H9 (cell line): Measurements from ENCODE around the gene UNC79. TPM values are rescaled to one million over a fixed set of nuclear protein-coding genes. Genes with fewer than 3 reads are reported as not detected.

Experiments
- DNase-seq: peaks from one replicate; pipeline ENCODE4 v3.0.0-alpha.2; 2017
- H2AFZ ChIP-seq: one replicate; pipeline ENCODE4 v1.6.1; 2013; ENCODE audit warnings: mild to moderate bottlenecking, low read length, control low read depth, moderate library complexity
- H2AK5ac ChIP-seq: 2 replicates; pipeline ENCODE4 v1.6.1; 2013; ENCODE audit warnings: low read length, control low read depth, mixed read lengths; ENCODE audit not compliant: insufficient read length
- H2BK120ac ChIP-seq: one replicate; pipeline ENCODE4 v1.6.1; 2013; ENCODE audit warnings: low read depth, mild to moderate bottlenecking, low read length, control low read depth, inconsistent platforms; ENCODE audit not compliant: poor library complexity, severe bottlenecking
- H2BK12ac ChIP-seq: 2 replicates; pipeline ENCODE4 v1.6.1; 2013; ENCODE audit warnings: low read length, control low read depth, mixed read lengths, low read depth; ENCODE audit not compliant: insufficient read length
- H2BK15ac ChIP-seq: 2 replicates; pipeline ENCODE4 v1.6.1; 2013; ENCODE audit warnings: low read depth, low read length, control low read depth
- H2BK20ac ChIP-seq: one replicate; pipeline ENCODE4 v1.6.1; 2013; ENCODE audit warnings: low read depth, mild to moderate bottlenecking, low read length, control low read depth, inconsistent platforms; ENCODE audit not compliant: poor library complexity, severe bottlenecking
- H2BK5ac ChIP-seq: 2 replicates; pipeline ENCODE4 v1.6.1; 2013; ENCODE audit warnings: low read length, control low read depth, mixed read lengths; ENCODE audit not compliant: insufficient read length
- H3K14ac ChIP-seq: 2 replicates; pipeline ENCODE4 v1.6.1; 2013; ENCODE audit warnings: low read length, control low read depth; ENCODE audit not compliant: insufficient read depth
- H3K18ac ChIP-seq: 2 replicates; pipeline ENCODE4 v1.6.1; 2013; ENCODE audit warnings: low read depth, mild to moderate bottlenecking, mixed read lengths, low read length, control low read depth; ENCODE audit not compliant: insufficient read length
- H3K23ac ChIP-seq: 2 replicates; pipeline ENCODE4 v1.6.1; 2013; ENCODE audit warnings: low read length, control low read depth, mixed read lengths, low read depth; ENCODE audit not compliant: insufficient read length
- H3K23me2 ChIP-seq: 2 replicates; pipeline ENCODE4 v1.6.1; 2013; ENCODE audit warnings: low read depth, mild to moderate bottlenecking, mixed read lengths, low read length, control low read depth; ENCODE audit not compliant: insufficient read length, poor library complexity, severe bottlenecking
- H3K27ac ChIP-seq: 2 replicates; pipeline ENCODE4 v1.5.1; 2013; ENCODE audit warnings: low read length, control low read depth, mixed read lengths, low read depth; ENCODE audit not compliant: insufficient read length
- H3K27me3 ChIP-seq: 2 replicates; pipeline ENCODE4 v1.6.1; 2013; ENCODE audit warnings: low read length, control low read depth, inconsistent platforms; ENCODE audit not compliant: insufficient read depth
- H3K4ac ChIP-seq: 2 replicates; pipeline ENCODE4 v1.6.1; 2013; ENCODE audit warnings: low read depth, mild to moderate bottlenecking, control low read depth, inconsistent platforms, low read length, moderate library complexity
- H3K4me1 ChIP-seq: 2 replicates; pipeline ENCODE4 v1.6.1; 2013; ENCODE audit warnings: low read length, control low read depth, inconsistent platforms; ENCODE audit not compliant: insufficient read depth
- H3K4me2 ChIP-seq: 2 replicates; pipeline ENCODE4 v1.6.1; 2013; ENCODE audit warnings: low read length, control low read depth, mixed read lengths; ENCODE audit not compliant: insufficient read length, insufficient read depth
- H3K56ac ChIP-seq: 2 replicates; pipeline ENCODE4 v1.6.1; 2013; ENCODE audit warnings: low read depth, mild to moderate bottlenecking, mixed read lengths, low read length, control low read depth; ENCODE audit not compliant: insufficient read length
- H3K79me1 ChIP-seq: 2 replicates; pipeline ENCODE4 v1.6.1; 2013; ENCODE audit warnings: low read depth, mild to moderate bottlenecking, moderate library complexity, low read length, control low read depth, inconsistent platforms; ENCODE audit not compliant: insufficient read depth, poor library complexity, severe bottlenecking
- H3K79me2 ChIP-seq: 2 replicates; pipeline ENCODE4 v1.6.1; 2013; ENCODE audit warnings: low read length, control low read depth, inconsistent platforms; ENCODE audit not compliant: insufficient read depth
- H3K9ac ChIP-seq: 2 replicates; pipeline ENCODE4 v1.6.1; 2013; ENCODE audit warnings: low read length, control low read depth, mixed read lengths; ENCODE audit not compliant: insufficient read length; ENCODE audit errors: extremely low read depth
- H3K9me3 ChIP-seq: one replicate; pipeline ENCODE4 v1.6.1; 2013; ENCODE audit warnings: low read depth, low read length, inconsistent platforms; ENCODE audit not compliant: control insufficient read depth
- H3T11ph ChIP-seq: one replicate; pipeline ENCODE4 v1.6.1; 2013; ENCODE audit warnings: mild to moderate bottlenecking, low read length, control low read depth, inconsistent platforms
- H4K20me1 ChIP-seq: one replicate; pipeline ENCODE4 v1.6.1; 2013; ENCODE audit not compliant: control insufficient read depth, insufficient read length, insufficient read depth
- H4K5ac ChIP-seq: 2 replicates; pipeline ENCODE4 v1.6.1; 2013; ENCODE audit warnings: low read depth, mild to moderate bottlenecking, mixed read lengths, low read length, control low read depth; ENCODE audit not compliant: insufficient read length
- H4K8ac ChIP-seq: replicated peaks from 2 replicates; pipeline ENCODE4 v1.6.1; 2013; ENCODE audit warnings: low read length, control low read depth, mixed read lengths, low read depth; ENCODE audit not compliant: insufficient read length
- H4K91ac ChIP-seq: 2 replicates; pipeline ENCODE4 v1.6.1; 2013; ENCODE audit warnings: low read depth, mild to moderate bottlenecking, moderate library complexity, mixed read lengths, low read length, control low read depth; ENCODE audit not compliant: insufficient read length
- H3K27ac Mint-ChIP-seq, 3 experiments: 2 replicates in 2 of 3; 3 replicates in 1 of 3; pipeline ENCODE4 v1.8.0; 2020 to 2021; ENCODE audit warnings: mixed read lengths in 3 of 3, mild to moderate bottlenecking in 1 of 3, moderate library complexity in 1 of 3
- H3K27me3 Mint-ChIP-seq: 2 replicates; pipeline ENCODE4 v1.8.0; 2021; ENCODE audit warnings: low read depth, mild to moderate bottlenecking, moderate library complexity, mixed read lengths
- H3K36me3 Mint-ChIP-seq, 3 experiments: 2 replicates in 2 of 3; 3 replicates in 1 of 3; pipeline ENCODE4 v1.8.0; 2020 to 2021; ENCODE audit warnings: low read depth in 3 of 3, mixed read lengths in 3 of 3; ENCODE audit not compliant: insufficient read depth in 1 of 3
- H3K4me1 Mint-ChIP-seq, 2 experiments: 2 replicates each; pipeline ENCODE4 v1.8.0; 2020; ENCODE audit warnings: mixed read lengths in 2 of 2
- H3K4me3 Mint-ChIP-seq, 2 experiments: 2 replicates in 1 of 2; 3 replicates in 1 of 2; pipeline ENCODE4 v1.8.0; 2020 to 2021; ENCODE audit warnings: mild to moderate bottlenecking in 2 of 2, mixed read lengths in 2 of 2, moderate library complexity in 1 of 2
- H3K9me3 Mint-ChIP-seq, 2 experiments: 2 replicates in 1 of 2; 3 replicates in 1 of 2; pipeline ENCODE4 v1.8.0; 2020; ENCODE audit warnings: mild to moderate bottlenecking in 2 of 2, mixed read lengths in 2 of 2, moderate library complexity in 1 of 2
- WGBS: extraction: QIAGEN DNeasy Blood & Tissue Kit; methylation state at CpG from one replicate; pipeline ENCODE4 v1.1.7; 2013; ENCODE audit warnings: missing lambda C conversion rate, low lambda C conversion rate, mixed read lengths; ENCODE audit not compliant: insufficient read length; ENCODE audit errors: extremely low coverage; 5-methylcytosine and 5-hydroxymethylcytosine counted together
- total RNA-seq: library from RNA; stranded (reverse); gene quantifications from 2 replicates; pipeline ENCODE4 v1.2.1, GENCODE V29; 2021
- TF ChIP-seq, protein P1 (sequence below): fragments of 200-600 bp; sonication (generic); conservative IDR thresholded peaks from 3 replicates; pipeline ENCODE4 v1.8.0; 2021; ENCODE audit warnings: antibody characterized with exemption, mild to moderate bottlenecking

The UNC79 gene
- total RNA-seq, 1 experiment from 2014 or later, result 3.0 TPM

DNA sequence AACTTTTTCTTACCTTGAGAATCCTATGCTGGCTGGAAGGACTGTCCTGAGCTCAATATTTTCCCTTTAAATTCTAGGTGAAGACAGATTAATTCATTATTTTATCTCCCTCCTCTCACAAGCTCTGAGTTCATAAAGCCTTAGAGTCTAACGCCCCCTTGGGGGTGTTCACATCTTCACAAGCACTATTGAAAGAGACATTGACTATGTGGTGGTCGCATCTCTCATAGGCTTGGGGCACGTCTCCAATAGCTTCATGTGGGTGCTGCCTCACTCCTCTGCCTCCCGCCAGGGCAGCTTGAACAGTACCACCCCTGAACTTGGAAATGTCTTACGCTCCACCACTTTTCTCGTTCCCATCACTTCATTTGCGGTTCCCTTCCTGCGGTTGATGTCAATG lies 106.2 kb downstream of the UNC79 start:
- Mint-ChIP-seq H3K9me3 (no peaks in the 10 kb centered on the region), H3K4me3 (no peak overlapping the region), H3K27me3 (no peaks in the 10 kb centered on the region), H3K4me1 (peaks cover 0 to 6% of the 10 kb centered on the region in 2 experiments; a peak in 1 of 4 replicates), H3K36me3 (peaks cover 0 to 4% (median 0%) of the 10 kb centered on the region in 3 experiments; a peak in 2 of 7 replicates), H3K27ac (no peak overlapping the region)
- Histone ChIP-seq H3K18ac (no peak overlapping the region), H3K9me3 (no peaks in the 10 kb centered on the region), H3T11ph (no peak overlapping the region), H3K79me2 (no peaks in the 10 kb centered on the region), H3K4ac (no peak overlapping the region), H2BK20ac (no peak overlapping the region), H3K14ac (no peak overlapping the region; the same call in 1 of the 2 replicates), H2AFZ (no peak overlapping the region), H2BK15ac (no peak overlapping the region), H4K5ac (no peak overlapping the region), H3K23ac (no peak overlapping the region), H4K20me1 (no peaks in the 10 kb centered on the region), H2BK5ac (no peak overlapping the region), H2BK12ac (no peak overlapping the region), H3K79me1 (no peaks in the 10 kb centered on the region), H3K56ac (no peak overlapping the region), H4K8ac (no peak overlapping the region), H2BK120ac (no peak overlapping the region), H3K27ac (no peak overlapping the region), H3K9ac (no peak overlapping the region), H3K4me1 (no peaks in the 10 kb centered on the region), H3K23me2 (no peaks in the 10 kb centered on the region), H2AK5ac (no peak overlapping the region), H3K27me3 (no peaks in the 10 kb centered on the region), H3K4me2 (no peak overlapping the region), H4K91ac (no peak overlapping the region)
- peak; percentile 48 for DNase-seq
- TF ChIP-seq, protein P1, sequence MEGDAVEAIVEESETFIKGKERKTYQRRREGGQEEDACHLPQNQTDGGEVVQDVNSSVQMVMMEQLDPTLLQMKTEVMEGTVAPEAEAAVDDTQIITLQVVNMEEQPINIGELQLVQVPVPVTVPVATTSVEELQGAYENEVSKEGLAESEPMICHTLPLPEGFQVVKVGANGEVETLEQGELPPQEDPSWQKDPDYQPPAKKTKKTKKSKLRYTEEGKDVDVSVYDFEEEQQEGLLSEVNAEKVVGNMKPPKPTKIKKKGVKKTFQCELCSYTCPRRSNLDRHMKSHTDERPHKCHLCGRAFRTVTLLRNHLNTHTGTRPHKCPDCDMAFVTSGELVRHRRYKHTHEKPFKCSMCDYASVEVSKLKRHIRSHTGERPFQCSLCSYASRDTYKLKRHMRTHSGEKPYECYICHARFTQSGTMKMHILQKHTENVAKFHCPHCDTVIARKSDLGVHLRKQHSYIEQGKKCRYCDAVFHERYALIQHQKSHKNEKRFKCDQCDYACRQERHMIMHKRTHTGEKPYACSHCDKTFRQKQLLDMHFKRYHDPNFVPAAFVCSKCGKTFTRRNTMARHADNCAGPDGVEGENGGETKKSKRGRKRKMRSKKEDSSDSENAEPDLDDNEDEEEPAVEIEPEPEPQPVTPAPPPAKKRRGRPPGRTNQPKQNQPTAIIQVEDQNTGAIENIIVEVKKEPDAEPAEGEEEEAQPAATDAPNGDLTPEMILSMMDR, result peak; percentile 71
- WGBS, result no CpG with 5 or more reads among the region's 8 CpGs
